GM18511 (cell line): ENCODE results near the gene FBXO24.
"Not testable (repeated sequence)": the region's sequence is repeated elsewhere in the genome, so short reads cannot be mapped to it uniquely, and the experiment has no call there.

Experiments
- ATAC-seq: cut with Tn5 transposase; IDR thresholded peaks from one replicate; pipeline ENCODE4 v1.9.1; 2021; ENCODE audit warnings: mild to moderate bottlenecking, moderate library complexity; ENCODE audit not compliant: unreplicated experiment

Gene FBXO24

DNA sequence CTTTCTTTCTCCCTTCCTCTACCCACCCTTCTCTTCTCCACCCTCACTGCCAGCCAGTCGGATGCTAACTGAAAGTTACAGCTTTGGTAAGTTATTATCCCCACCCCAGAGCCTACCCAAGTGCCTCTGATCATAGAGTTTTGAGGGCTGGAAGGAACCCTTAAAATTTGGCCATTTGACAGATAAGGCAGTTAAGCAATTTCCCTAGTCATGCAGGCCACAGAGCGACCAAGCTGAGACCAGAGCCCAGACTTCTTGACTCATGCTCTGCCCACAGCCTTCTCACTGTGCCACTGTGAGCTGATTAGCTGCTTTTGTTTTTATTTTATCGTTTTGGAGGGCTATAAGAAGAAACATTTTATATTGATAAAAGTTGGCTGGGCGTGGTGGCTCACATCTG is 29.6 kb upstream of the FBXO24 start:
- ATAC-seq, result no peak

DNA sequence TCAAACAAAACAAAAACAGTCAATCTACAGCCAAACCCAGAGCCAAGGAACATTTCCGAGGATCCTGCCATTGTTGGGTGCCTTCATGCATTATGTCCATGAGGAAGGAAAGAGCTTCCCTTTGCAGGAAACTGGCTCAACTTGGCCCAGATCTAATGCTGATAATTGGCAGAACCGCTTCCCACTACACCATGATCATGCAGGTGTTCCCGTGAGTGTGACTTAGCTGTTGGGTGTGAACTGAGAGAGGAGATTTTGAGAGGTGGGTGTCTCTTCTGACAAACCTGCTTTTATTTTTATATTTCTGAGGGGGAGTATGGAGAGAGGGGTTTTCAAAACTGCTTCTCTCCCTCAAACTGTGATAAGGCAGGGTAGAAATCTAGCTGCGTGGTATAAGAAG is 27.0 kb upstream of the FBXO24 start:
- ATAC-seq, result no peak

DNA sequence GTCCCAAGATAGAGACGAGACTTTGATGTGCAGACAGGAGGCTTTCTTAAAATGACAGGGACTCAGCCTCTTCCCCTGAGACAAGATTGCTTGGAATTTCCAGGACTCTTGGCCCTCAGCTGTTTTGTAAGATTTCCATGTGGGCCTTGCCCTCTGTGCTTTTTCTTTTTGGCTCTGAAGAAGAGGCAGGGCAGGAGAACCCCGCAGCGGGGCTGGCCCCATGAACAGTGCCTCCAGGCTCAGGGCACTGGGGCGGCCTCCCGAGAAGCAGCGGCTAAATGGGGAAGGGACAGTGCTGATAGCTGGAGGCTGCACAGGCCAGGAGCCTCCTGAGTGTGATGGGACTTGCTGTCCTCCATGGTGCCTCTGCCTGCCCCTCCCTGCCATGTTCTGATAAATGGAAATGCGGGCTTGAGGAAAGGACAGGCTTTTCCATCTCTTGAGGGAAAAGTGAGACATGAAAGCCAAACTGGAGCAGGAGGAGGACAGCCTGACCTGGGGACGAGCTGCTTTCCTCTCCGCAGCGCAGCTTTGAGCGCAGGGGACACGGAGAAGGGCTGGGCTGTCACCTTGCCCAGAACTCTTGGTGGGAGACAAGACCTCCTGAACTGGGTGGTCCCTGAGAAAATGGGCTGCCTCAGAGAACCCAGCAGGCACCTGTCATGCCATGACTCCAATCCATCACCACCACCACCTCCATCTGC is 24.5 kb upstream of the FBXO24 start:
- no peak for ATAC-seq

DNA sequence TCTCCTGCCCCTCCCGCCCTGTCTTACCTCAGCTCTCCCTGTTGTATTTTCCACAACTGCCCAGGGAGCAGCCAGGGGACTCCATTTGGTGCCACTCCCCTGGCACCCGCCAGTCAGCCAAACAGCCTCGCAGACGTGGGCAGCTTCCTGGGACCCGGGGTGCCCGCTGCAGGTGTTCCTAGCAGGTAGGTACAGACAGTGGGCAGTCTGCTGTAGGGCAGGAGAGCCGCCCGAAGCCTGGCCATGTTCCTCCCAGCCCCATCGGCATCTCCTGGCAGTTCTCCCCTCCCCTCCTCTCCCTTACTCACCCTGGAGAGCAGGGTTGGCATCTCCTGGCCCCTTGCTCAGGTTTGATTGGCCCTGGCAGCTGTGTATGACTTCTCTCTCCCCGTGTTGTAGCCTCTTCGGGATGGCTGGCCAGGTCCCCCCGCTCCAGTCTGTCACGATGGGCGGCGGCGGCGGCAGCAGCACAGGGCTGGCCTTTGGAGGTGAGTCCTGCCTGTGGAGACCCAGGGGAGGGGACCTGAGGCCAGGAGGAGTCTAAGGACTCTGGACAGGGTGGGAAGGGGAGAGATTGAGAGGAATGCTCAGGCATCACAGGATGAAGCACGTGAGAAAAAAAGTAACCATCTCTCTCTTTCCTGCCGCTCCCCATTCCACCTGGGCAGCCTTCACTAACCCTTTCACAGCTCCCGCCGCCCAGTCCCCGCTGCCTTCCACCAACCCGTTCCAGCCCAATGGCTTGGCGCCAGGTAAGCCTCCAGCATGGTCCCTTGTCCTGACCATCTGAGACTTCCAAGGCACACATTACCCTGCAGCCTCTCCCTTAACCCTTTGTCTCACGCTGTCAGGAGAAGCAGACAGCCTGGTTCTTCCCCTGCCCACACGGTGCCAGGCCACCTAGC is 23.7 kb upstream of the FBXO24 start:
- no peak for ATAC-seq

DNA sequence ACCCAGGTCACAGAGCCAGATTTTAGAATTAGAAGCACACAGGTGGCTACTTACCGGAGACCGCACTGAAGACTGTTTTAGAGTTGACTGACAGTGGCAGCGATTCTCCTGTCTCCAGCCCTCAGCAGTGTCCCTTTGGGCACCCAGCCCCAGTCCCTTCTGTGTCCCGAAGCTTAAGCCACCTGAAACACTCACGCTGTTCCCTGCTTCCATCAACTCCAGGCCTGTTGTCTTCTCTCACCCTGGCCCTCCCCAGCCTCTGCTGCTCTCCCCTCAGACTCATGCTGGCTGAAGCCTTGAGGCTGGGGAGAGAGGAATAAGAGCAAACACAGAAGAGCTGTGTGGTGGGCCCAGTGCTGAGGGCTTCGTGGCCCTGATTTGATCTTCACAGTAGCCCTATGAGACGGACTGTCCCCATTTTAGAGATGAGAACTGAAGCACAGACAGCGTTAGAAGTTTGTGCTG is 23.0 kb upstream of the FBXO24 start:
- ATAC-seq, result no peak

DNA sequence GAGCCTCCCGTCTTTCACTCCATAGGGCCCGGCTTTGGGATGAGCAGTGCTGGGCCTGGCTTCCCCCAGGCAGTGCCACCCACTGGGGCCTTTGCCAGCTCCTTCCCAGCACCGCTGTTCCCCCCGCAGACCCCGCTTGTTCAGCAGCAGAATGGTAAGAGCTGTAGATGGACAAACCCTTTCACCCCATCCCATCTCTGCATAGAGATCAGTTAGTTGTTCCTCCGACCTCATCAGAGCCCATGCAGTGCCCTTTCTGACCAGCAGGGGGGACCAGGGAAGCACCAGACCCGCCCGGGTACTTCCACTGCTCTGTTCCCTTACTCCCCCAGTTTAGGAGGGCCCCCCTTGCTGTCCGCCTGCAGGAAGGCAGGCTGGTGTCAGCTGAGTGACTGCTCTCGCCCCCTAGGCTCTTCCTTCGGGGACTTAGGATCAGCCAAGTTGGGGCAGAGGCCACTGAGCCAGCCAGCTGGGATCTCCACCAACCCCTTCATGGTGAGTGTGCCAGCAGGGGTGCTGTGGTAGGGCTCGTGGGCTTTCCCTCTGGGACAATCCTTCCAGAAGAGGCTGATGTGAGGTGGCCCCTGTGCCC is 22.2 kb upstream of the FBXO24 start:
- peak; percentile 48 for ATAC-seq

DNA sequence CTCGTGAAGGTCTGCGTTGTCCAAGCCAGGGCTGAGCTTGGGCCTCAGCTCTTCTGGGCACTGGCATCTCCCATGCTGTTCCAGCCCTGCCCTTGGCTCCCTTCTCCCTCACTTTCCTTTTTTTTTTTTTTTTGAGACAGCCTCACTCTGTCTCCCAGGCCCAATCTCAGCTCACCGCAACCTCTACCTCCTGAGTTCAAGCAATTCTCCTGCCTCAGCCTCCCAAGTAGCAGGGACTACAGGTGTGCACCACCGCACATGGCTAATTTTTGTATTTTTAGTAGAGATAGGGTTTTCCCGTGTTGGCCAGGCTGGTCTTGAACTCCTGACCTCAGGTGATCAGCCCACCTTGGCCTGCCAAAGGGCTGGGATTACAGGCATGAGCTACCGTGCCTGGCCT is 21.7 kb upstream of the FBXO24 start:
- not testable (repeated sequence) for ATAC-seq

DNA sequence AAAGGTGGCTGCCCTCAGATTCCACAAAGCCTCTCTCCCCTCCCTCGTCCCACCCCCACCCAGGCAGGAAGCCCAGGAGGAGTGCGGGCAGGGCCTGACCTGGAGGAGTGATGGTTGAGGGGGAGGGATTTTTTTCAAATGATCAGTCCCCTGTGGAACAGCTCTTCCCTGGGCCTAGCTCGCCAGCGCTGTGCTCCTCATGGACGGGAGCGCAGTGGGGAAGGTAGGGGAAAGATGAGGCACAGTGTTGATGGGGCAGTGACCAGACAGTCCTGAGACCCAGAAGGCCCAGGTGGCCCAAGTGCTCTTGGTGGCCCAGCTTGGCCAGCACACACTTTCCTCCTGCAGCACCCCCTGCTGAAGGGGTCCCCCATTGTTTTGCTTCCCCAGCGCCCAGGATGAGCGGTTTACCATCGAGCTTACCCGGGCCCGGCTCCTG is 21.0 kb upstream of the FBXO24 start:
- ATAC-seq, result no peak

DNA sequence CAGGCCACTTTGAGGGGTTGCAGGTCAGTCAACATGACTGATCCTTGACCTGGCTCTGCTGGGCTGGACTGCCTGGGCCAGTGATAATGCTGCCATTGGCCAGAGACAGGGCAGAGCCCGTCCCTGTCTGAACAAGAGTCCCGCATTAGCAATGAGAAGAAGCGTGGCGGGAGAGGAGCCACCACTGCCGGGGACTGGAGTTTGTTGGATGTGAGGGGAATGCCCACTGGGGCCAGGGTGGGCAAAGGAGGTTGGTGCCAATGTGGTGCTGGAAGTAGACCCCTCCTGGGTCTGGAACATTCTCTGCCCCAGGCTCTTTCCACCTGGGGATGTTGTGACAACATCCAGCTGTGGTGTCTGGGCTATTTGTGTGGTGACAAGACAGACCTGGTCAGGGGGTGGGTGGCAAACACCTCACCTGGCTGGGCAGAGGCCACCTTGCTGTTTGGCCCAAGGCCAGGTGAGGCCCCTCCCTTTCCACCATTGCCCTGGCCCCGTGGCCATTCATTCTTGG is 20.1 kb upstream of the FBXO24 start:
- no peak for ATAC-seq

DNA sequence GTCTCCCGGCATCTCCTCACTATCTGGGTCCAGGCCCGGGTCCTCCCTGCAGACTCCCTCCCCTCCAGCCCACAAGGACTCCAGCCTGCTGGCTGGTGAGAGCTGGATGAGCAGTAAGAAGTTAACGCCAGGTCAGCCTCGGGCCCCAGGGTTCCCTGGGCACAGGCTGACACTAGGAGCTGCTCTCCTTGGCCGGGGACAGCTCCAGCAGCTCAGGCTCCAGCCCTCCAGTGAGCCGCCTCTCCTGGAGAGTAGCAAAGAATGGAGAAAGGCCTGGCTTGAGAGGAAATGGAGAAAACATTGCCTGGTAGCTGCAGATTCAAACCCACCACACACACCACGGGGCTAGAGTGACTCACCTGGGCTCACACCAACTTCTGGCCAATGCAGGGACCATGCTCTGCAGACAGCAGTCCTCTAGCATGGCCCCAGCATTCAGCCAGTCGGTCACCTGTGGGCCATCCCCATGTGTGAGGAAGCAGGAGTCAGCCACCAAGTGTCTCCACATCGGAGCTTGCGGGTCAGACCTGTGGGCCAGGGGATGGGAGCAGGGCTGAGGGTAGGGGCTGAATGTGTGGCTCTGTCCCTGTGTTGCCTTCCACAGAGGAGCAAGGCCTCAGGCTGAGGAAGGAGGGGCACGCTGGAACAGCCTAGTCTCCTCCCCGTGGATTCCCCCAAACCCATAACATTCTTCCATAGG is 18.9 kb upstream of the FBXO24 start:
- ATAC-seq, result no peak

DNA sequence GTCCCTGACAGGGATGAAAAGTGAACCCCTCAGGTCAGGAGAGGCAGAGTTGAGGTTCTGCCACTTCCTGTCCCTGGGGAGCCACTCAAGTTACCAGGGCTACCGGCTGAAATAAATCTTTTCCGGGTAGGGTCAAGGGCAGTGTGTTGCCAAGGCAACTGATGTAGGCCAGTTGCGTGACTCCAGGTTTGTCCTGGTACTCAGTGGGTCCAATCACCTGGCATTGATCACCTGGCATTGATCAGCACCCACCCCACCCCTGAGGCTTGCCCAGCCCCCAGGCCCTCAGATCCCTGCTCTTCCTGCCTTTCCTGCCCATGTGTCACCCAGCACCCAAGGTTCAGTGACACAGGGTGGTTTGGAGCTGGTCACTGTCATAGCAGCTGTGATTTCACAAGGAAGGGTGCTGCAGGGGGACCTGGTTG is 18.4 kb upstream of the FBXO24 start:
- no peak for ATAC-seq

DNA sequence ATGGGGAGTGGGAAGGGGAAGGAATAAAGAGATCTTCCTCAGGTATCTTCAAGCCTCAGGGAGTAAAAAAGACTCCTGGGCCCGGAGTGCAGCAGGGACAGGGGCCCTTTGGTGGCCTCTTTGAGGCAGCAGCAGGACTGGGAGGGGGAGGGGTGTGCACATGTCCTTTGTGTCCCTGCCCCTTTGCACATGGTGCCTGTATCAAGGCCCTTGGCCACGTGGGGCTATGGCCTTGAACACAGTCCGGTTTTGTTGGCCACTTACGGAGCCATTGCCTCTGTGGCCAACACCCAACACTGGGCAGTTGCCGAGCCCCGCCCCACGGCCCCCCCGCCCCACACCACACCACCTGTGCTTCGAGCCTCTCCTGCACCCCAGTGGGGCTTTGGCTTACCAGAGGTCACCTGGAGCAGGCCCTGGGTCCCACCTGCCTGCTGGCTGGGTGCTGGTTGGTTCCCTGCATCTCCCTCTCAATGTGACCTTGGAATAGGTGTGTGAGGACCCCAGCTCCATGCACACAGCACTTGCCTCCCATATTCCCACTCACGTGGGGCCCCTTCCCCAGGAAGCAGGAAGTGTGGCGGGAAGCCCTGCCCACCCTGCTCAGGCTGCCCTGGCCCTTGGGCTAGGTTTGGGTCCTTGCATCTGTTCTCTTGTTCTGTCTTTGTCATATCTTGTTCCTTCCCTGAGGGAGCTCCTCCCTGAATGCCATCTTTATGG is 17.8 kb upstream of the FBXO24 start:
- ATAC-seq, result no peak

DNA sequence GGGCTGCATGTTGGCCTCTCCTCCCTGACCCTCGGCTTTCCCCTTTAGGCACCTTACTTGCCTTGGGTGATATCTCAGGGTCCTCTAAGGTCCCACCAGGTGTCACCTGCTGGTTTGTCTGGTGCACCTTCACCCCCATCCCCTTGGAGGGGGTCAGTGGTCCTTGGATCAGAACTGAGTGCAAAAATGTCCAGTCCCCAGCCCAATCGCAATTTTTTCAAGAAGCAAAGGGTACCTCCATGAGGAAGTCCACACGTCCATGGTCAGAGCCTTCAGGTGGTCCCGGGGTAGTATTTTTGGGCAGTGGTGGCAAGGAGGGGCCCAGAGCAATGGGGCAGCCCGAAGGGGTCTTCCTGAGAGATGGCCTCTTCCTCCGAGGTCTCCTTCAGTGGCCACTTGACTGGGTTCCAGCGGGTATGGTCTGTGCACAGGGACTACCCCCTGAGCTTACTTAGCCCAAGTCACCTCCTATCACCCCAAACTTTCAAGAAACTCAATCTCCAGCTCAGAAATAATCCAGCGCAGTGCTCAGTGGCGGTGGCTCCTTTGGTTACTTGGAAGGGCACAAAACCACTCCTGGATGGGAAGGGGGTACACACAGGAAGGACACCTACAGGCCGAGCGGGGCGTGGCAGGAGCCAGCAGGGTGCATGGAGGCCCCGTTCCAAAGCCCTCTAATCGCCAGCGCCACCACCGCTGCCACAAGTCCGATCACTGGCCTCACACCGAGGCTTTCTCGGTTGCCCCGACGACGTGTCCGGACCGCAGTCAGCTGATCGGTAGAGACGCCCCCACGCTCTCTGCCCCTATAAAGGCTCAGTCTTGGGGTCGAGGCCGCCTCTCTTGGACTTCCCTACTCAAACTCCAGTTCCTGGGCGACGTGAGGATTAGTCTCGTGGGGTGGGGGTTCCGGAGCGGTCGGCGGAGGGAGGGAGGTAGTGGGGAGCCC is 17.0 kb upstream of the FBXO24 start:
- peak; percentile 50 for ATAC-seq

DNA sequence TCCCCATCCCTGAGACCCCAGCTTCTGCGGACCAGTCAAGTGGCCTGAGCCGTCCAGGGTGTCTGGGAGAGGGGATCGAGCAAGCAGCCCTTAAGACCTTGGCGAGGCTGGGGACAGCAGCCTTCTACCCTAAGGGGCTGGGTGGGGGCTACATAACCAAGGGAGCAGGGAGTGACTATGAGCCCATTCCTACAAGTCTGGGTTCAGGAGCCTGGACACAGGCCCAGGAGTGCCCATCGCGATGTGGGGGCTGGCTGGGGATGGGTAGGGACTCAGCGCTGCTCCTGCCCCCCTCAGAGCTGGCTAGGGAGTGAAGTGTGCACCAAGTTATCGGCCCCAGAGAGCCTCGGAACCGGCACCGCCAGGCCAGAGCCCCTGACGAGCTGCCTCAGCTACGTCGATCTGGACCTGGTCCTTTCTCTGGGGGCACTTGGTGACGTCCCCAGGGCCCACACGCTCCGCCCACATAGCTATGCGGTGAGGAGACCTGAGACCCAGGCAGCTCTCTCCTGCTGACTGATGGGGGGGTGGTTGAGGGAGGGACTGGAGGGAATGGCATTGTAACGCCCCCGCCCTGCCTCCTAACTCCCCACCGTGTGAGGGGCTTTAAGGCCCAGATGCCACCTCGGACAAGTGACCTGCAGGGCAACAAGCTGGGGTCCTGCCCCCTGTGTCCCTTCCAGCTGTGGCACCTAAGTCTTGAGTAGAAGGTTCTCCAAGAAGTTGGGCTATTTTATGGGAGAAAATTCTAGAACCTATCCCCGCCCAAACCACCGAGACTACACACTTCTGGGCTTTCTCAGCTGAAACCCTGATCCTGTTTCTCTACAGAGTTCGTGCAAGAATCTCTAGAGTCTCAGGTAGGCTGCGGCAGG is 14.9 kb upstream of the FBXO24 start:
- no peak for ATAC-seq

DNA sequence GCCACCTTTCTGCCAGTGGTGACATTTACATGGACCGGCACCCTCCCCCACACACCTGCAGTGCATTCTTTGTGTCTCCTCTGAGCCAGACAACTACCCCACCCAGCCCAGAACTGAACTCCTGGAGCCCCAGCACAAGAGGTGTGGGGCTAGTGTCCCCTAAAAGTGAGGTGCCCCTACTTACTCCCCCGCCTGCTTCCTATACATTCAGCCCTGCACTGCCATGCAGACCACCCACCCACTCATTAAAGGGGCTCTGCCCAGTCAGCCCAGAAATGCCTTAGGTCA is 14.4 kb upstream of the FBXO24 start:
- no peak for ATAC-seq

DNA sequence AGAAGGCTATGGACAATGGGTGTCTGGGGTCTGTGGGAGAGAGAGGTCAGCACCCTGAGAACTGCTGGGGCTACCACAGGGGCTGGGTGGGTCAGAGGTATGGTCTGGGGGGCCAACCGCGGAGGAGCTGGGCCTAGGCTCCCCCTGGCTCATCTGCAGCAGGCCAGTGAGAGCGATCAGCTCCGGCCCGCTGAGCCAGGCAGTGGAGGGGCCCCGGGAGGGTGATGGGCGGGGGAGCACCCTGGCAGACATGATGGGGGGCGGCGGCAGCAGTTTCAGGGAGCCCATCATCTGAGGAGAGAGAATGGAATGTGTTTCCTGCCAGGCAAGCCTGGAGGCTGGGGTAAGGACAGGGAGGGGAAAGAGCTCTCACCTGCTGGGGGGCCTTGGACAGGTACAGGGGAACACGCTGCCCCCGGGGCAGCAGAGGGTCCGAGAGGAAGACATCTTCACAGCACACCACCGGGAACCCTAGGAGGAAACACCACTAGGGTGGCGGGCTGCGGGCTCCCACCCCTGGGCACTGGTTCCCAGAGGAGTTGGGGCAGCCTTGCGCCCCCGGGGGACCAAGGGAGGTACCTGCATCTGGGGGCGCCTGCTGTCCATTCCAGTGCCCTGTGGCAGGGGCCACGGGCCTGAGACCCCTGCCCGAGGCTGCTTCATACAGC is 13.7 kb upstream of the FBXO24 start:
- ATAC-seq, result no peak

DNA sequence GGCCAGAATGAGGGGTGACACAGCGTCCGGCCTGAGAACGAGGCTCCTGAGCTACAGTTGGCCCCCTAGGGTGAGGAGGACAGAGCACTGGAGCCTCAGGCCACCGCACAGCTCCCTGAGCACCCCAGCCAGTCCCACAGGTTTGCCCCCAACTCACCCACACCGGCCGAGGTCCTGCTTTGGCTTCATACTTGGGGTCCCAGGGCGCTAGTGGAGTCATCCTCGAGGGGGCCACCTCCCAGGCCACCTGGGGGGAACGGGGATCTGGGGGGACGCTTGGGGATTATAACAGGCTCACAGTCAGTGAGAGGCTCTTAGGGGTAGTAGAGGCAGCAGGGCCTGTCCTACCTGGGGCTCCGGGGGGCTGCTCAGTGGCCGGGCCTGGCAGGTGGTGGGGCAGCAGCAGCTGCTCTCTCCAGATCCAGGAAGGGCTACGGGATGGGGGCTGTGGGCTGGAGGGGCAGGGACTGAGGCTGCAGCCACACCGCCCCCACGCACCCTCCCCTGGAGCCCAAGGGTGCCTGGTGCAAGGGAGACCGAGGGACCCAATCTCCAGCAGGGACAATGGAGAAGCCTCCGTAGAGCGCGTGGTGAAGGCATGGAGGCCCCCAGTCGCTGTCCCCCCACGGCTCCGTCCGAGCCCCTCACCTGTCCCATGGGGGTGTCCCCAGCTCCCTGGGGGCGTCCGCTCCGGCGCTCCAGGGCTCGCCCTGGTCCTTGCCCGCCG is 13.0 kb upstream of the FBXO24 start:
- no peak for ATAC-seq
